Activated T-cell treated with anti-CD3 and anti-CD28 coated beads, Interleukin-2, amount 50 U/mL, for 1 hour (primary cell): ENCODE results near the gene C1QTNF3.
"Not testable (repeated sequence)": the region's sequence is repeated elsewhere in the genome, so short reads cannot be mapped to it uniquely, and the experiment has no call there.

ENCODE experiments used
- DNase-seq: peaks from one replicate; pipeline ENCODE4 v3.0.0-alpha.2; 2020

C1QTNF3 gene

GRCh38 chr5:34043099-34043876, at the start of gene C1QTNF3:
Gene C1QTNF3 (minus strand): TSS chr5:34043213. CDS start chr5:34043125, 88 bp downstream.
- no peak for DNase-seq

GRCh38 chr5:34091039-34091438, 48.0 kb upstream of the C1QTNF3 start:
- not testable (repeated sequence) for DNase-seq

- not testable (repeated sequence) for DNase-seq
These were observed 46.8 kb upstream of the C1QTNF3 start for GRCh38 chr5:34089802-34090201.

GRCh38 chr5:34087728-34088127, 44.7 kb upstream of the C1QTNF3 start:
- not testable (repeated sequence) for DNase-seq

GRCh38 chr5:34083898-34084297, 40.9 kb upstream of the C1QTNF3 start:
- not testable (repeated sequence) for DNase-seq

GRCh38 chr5:34079505-34079904, 36.5 kb upstream of the C1QTNF3 start:
- not testable (repeated sequence) for DNase-seq

- not testable (repeated sequence) for DNase-seq
These were observed 34.6 kb upstream of the C1QTNF3 start for GRCh38 chr5:34077636-34078035.

GRCh38 chr5:34076719-34077364, 33.8 kb upstream of the C1QTNF3 start:
- not testable (repeated sequence) for DNase-seq

GRCh38 chr5:34074472-34074871, 31.5 kb upstream of the C1QTNF3 start:
- DNase-seq: not testable (repeated sequence)

- not testable (repeated sequence) for DNase-seq
These were observed 31.1 kb upstream of the C1QTNF3 start for GRCh38 chr5:34074071-34074470.

GRCh38 chr5:34070626-34071025, 27.6 kb upstream of the C1QTNF3 start:
- DNase-seq: not testable (repeated sequence)

- DNase-seq: no peak
These were observed 21.6 kb upstream of the C1QTNF3 start for GRCh38 chr5:34064656-34065055.

- no peak for DNase-seq
These were observed 19.4 kb upstream of the C1QTNF3 start for GRCh38 chr5:34062419-34062818.

- DNase-seq: no peak
These were observed 19.0 kb upstream of the C1QTNF3 start for GRCh38 chr5:34061993-34062392.

GRCh38 chr5:34059977-34060376, 17.0 kb upstream of the C1QTNF3 start:
- no peak for DNase-seq

- no peak for DNase-seq
These were observed 15.5 kb upstream of the C1QTNF3 start for GRCh38 chr5:34058532-34058931.

- DNase-seq: no peak
These were observed 14.6 kb upstream of the C1QTNF3 start for GRCh38 chr5:34057569-34057968.

GRCh38 chr5:34057118-34057517, 14.1 kb upstream of the C1QTNF3 start:
- no peak for DNase-seq

- DNase-seq: no peak
These were observed 12.7 kb upstream of the C1QTNF3 start for GRCh38 chr5:34055667-34056066.

- DNase-seq: no peak
These were observed 11.4 kb upstream of the C1QTNF3 start for GRCh38 chr5:34054400-34054729.

GRCh38 chr5:34053571-34054399, 10.8 kb upstream of the C1QTNF3 start:
- no peak for DNase-seq

GRCh38 chr5:34053133-34053532, 10.1 kb upstream of the C1QTNF3 start:
- no peak for DNase-seq

- no peak for DNase-seq
These were observed 8.5 kb upstream of the C1QTNF3 start for GRCh38 chr5:34051374-34051980.
